Coronary artery (tissue), 2 donors: ENCODE measurements around the gene COL20A1.
"Not testable (repeated sequence)": the region's sequence is repeated elsewhere in the genome, so short reads cannot be mapped to it uniquely, and the experiment has no call there.

Experiments
- DNase-seq: peaks from one replicate; pipeline ENCODE4 v3.0.0-alpha.2; 2017; ENCODE audit warnings: low spot score
- H3K27ac ChIP-seq, 2 donors: fragments of 200-600 bp; sonication (generic); one replicate each; pipeline ENCODE4 v1.5.1; 2016 to 2019
- H3K4me3 ChIP-seq: fragments of 200-600 bp; sonication (generic); 2 replicates; pipeline ENCODE4 v1.5.1; 2016; ENCODE audit warnings: mild to moderate bottlenecking, moderate library complexity
- TF ChIP-seq, protein P1 (sequence below): fragments of 200-600 bp; sonication (generic); IDR thresholded peaks from one replicate; pipeline ENCODE4 v1.5.1; 2019; ENCODE audit warnings: antibody characterized with exemption

Gene COL20A1

DNA sequence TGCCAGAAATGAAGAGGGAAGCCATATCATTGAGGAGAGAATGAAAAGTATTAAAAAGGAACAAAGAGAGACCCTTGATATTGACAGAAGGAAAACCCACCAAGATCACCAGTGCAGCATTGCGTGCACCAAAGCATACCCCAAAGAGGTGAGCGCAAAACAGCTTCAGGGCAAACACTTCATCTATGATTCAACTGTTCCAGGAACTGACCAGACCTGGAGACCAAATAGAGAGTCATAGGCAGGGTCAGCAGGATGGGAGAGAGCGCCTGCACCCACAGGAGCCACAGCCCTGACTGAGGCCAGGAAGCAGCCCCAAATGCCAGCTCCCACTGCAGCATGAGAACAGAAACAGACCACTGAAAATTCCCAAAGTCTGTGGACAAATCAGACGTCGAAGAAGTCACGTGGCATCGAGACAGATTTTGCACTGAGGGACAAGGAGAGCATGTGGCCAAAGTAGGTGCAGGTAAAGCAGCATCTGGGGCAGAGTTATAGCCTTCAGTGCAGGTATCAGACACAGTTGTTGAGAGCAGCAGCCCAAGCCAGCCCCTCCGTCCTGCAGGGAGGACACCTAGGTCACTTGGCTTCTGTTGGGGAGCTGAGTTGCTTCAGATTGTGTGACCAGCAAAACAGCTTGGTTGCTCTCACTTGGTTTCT lies 38.9 kb downstream of the COL20A1 start:
- no peak overlapping the region for H3K27ac ChIP-seq
- H3K4me3 ChIP-seq: no peak overlapping the region
- no peak for DNase-seq
- TF ChIP-seq, protein P1, sequence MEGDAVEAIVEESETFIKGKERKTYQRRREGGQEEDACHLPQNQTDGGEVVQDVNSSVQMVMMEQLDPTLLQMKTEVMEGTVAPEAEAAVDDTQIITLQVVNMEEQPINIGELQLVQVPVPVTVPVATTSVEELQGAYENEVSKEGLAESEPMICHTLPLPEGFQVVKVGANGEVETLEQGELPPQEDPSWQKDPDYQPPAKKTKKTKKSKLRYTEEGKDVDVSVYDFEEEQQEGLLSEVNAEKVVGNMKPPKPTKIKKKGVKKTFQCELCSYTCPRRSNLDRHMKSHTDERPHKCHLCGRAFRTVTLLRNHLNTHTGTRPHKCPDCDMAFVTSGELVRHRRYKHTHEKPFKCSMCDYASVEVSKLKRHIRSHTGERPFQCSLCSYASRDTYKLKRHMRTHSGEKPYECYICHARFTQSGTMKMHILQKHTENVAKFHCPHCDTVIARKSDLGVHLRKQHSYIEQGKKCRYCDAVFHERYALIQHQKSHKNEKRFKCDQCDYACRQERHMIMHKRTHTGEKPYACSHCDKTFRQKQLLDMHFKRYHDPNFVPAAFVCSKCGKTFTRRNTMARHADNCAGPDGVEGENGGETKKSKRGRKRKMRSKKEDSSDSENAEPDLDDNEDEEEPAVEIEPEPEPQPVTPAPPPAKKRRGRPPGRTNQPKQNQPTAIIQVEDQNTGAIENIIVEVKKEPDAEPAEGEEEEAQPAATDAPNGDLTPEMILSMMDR: no peak

DNA sequence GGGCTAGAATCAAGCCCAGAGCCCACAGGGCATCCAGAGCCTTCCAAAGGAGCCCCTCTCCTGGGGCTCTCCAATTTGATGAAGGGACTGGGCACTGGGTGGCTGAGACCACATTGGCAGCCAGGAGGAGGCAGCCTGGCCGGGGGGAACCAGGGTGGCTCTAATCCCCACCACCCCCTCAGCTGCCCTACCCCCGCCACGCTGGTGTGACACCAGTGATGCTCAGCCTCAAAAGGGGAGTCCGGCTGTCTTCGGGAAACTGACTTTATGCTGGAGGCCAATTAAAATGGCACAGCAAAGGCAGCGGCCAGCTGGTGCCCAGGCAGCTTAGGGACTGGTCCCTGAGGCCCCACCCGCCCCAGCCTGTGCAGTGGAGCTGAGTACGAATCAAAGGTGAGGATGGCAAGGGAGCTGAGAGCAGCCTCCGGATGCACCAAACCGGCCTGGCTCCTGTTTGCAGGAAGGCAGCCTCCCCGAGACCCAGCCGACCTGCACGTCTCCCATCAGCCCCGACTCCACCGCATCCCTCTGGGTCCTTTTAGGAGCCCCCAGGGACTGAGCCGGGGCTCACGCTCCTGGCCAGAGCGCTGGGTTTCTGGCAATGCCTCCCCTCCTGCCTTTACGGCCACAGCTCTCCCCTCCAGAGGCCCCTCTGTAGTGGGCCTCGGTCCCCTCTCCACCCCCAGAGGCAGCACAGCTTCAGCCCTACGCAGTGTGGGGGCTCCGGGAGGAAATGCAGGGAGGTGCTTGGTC lies 39.7 kb downstream of the COL20A1 start:
- Histone ChIP-seq H3K4me3 (no peak overlapping the region), H3K27ac (no peak overlapping the region)
- DNase-seq: no peak
- TF ChIP-seq, protein P1: no peak

- no peak overlapping the region for H3K27ac ChIP-seq
- no peak overlapping the region for H3K4me3 ChIP-seq
- no peak for DNase-seq
- TF ChIP-seq, protein P1: no peak
Measured at GRCh38 chr20:63333241-63333836, 40.4 kb downstream of the COL20A1 start.

DNA sequence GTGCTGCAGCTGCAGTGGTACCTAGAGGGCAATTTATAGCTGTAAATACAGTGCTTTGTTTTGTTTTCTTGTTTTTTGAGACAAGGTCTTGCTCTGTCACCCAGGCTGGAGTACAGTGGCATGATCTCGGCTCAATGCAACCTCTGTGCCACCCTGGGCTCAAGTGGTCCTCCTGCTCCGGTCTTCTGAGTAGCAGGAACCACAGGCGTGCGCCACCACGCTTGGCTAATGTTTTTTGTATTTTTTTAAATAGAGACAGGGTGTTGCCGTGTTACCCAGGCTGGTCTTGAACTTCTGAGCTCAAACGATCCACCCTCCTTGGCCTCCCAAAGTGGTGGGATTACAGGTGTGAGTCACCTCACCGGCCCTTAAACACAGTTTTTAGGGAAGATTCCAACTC lies 41.4 kb downstream of the COL20A1 start:
- TF ChIP-seq, protein P1: no peak
- no peak overlapping the region for H3K4me3 ChIP-seq
- H3K27ac ChIP-seq: no peak overlapping the region
- DNase-seq: no peak

- not testable (repeated sequence) for H3K27ac ChIP-seq, DNase-seq, H3K4me3 ChIP-seq
Measured at GRCh38 chr20:63335060-63335459, 42.1 kb downstream of the COL20A1 start.

DNA sequence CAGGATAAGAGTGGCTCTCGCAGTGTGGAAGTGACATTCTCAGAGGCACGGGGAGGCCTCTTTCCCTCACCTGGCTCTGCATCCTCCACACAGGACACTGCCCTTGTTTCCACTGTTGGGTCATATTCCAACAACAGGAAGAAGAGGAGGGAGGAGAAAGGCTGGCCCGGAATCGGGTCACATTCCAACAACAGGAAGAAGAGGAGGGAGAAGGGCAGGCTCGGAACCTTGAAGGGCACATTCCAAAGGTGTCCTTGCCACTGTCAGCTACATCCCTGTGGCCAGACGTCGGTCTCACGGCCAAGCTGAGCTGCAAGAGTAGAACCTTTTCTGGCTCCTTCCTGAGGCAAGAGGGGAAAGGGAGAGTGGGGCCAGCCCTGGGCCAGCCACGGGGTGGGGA lies 42.7 kb downstream of the COL20A1 start:
- TF ChIP-seq, protein P1: no peak
- no peak overlapping the region for H3K4me3 ChIP-seq
- no peak for DNase-seq
- no peak overlapping the region for H3K27ac ChIP-seq

GRCh38 chr20:63336232-63336752 lies 43.3 kb downstream of the COL20A1 start:
- TF ChIP-seq, protein P1: no peak
- H3K4me3 ChIP-seq: no peak overlapping the region
- no peak for DNase-seq

More at GRCh38 chr20:63336232-63336752, 43.3 kb downstream of the COL20A1 start:
- no peak overlapping the region for H3K27ac ChIP-seq
